LNCAP (cell line): ENCODE measurements around the gene SLC26A2.

Source experiments
- CTCF ChIP-seq: fragments of 450-650 bp; IDR thresholded peaks from 2 replicates; pipeline ENCODE4 v1.5.1; 2017; ENCODE audit warnings: mild to moderate bottlenecking

Gene SLC26A2

GRCh38 chr5:149917073-149917676 is 43.4 kb upstream of the SLC26A2 start:
- no peak for TF ChIP-seq CTCF

- TF ChIP-seq CTCF, result no peak
Measured at GRCh38 chr5:149921597-149921996, 39.0 kb upstream of the SLC26A2 start.

DNA sequence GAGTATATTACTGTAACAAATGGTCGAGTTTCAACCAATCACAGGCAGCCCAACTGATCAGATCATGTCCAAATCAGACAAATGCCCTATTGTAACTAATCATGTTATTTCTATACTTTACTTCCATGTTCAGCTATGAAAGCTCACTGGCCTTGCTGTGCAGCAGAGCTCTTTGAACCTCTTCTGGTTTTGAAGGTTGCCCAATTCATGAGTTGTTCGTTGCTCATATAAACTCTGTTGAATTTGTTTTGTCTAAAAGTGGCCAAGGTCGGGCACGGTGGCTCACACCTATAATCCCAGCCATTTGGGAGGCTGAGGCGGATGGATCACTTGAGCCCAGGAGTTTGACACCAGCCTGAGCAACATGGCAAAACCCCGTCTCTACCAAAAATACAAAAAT is 37.6 kb upstream of the SLC26A2 start:
- TF ChIP-seq CTCF, result no peak

DNA sequence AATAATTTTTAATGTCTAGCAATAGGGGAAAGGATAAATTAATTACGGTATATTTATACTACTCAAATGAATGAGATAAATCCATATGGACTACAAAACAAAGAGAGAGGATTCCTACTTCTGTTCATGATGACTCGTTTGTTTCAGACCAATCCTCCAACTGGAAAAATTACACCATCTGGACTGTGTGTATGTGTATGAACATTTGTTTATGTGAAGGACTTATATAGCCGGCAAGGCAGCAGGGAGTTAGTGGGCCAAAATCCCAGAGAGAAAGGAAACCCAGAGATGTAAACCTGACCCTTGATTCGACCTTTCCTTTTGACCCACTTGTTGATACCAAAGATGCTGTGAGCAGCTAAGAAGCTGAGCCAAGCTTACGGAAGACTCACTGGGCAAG is 36.1 kb upstream of the SLC26A2 start:
- no peak for TF ChIP-seq CTCF

- no peak for TF ChIP-seq CTCF
Measured at GRCh38 chr5:149930043-149930748, 30.4 kb upstream of the SLC26A2 start.

DNA sequence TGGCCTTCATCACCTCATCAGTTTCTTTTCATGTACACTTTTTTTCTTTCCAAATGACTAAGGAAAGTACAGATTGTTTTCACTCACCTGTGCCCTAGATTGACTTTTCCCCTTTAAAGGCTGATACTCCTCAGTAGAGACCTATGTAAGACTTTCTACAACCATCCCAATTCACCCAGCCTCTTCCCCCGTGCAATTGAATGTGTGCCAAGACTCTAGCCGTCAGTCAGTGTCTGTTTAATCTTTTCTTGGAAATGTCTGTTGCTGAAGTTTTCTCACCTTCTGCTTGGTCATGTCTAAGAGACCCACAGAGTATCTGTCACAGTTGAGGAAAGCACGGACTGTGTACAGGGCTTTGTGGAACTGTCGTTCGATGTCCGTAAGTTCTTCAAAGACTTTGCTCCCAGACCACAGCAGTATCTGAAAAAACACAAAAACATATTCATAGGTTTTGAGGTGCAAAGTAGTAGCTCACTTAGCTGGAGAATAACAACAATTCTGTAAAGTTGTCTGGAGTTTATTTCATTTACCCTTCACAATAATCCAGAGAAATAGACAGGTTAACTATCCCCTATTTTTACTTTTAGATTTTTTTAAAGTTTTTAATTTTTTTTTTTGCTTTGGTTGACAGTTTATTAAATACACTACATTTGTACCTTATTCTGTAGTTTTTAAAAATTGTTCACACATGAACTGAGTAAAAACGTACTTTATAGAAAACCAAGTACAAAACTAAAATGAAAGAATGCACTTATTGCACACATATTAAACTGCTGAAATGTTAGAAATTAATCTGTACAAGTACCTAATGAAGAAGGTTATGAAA is 29.6 kb upstream of the SLC26A2 start:
- no peak for TF ChIP-seq CTCF

DNA sequence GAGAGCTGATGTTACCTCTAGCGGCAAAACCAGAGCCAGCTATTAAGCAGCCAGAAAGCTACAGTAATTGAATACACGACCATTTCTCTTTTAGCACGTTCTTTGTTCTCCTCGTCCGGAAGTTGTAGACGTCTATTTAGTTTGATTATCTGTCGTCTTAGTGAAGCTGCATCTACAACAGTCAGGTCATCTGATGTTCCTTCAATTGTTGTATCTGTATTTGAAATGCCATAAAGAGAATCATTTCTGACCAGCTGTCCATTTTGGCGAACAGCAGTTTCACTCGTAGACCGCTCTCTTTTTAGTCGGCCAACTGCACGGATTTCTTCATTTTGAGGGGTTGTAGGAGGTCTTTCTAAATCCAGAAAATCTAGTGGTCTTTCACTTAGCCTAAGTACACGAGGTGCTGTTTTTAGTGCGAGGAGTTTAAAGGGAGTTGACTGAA is 28.5 kb upstream of the SLC26A2 start:
- TF ChIP-seq CTCF, result no peak
